Activated CD4-positive, alpha-beta T cell treated with anti-CD3 and anti-CD28 coated beads, Interleukin-2, Interleukin-4, amounts not matched to agents 100 ng/mL and 50 ng/mL, durations not matched to agents 16 hours and 8 hours (primary cell): ENCODE results near the gene LRIT3.
"Not testable (repeated sequence)": the region's sequence is repeated elsewhere in the genome, so short reads cannot be mapped to it uniquely, and the experiment has no call there.

Experiments used
- DNase-seq: peaks from one replicate; pipeline ENCODE4 v3.0.0-alpha.2; 2020; ENCODE audit warnings: low spot score

LRIT3 gene

GRCh38 chr4:109850601-109851000 is 2.7 kb downstream of the LRIT3 start:
- DNase-seq: no peak

- DNase-seq: not testable (repeated sequence)
Observed at GRCh38 chr4:109859426-109860300, 11.8 kb downstream of the LRIT3 start.

GRCh38 chr4:109861271-109861670 is 13.4 kb downstream of the LRIT3 start:
- DNase-seq: no peak

- DNase-seq: no peak
Observed at GRCh38 chr4:109861916-109862511, 14.1 kb downstream of the LRIT3 start.

DNA sequence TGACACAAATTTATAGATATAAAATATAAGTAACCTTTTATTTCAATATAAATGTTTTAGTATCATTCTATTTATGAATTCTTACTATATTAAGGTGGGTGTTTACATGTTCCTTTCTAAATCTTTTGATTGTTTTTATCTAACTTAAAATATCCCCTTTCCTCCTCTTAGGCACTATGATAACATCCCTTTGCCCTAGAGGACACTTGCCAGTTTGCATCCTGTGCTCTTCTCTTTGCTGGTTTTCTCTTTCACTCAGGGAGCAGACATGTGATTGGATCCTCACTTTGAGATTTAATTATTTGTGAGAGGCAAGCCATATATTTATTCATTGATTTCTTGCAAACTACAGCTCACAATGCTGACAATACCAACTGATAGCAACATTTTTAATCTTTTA is 16.2 kb downstream of the LRIT3 start:
- DNase-seq: no peak

DNA sequence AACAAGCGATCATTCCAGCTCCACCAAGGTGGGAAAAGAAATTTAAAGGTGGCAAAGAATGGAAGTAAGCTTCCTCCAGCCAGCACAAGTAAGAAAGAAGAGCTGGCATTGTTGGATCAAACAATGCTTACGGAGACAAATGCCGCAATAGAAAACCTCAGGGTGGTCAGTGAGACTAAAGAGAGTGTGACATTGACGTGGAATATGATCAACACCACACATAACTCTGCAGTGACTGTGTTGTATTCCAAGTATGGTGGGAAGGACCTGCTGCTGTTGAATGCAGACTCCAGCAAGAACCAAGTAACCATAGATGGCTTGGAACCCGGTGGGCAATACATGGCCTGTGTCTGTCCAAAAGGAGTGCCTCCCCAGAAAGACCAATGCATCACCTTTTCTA is 22.2 kb downstream of the LRIT3 start:
- no peak for DNase-seq

GRCh38 chr4:109872065-109872464 is 24.2 kb downstream of the LRIT3 start:
- no peak for DNase-seq

DNA sequence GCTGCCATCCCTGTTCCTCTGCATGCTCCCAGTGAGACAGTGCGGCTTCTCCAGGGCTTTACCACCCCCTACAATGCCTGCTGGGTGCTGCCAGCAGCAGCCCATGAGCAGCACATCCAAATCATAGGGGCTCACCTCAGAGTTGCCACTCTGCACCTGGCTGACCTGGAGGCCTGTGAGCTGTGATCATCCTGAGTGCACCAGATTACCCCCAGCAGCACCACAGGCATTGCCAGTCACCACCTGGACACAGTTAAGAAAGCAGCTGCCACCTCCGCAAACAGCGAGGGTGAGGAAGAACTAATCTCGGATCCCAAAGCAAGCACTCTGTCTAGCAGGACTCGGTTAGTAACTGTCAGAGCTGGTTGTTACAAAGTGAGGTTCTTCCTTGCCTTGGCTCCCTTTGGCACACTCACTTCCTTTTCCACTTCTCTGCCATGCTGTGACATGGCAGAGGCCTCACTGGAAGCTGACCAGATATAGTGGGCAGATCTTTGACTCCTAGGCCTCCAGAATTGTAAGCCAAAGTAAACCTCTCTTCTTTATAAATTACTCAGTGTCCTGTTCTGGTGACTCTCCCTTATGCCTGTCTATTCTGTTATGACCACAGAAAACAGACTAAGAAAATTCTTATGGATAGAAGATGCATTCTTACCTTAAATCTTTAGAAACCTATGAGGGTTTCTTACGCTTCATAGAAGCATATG is 25.2 kb downstream of the LRIT3 start:
- DNase-seq: no peak

DNA sequence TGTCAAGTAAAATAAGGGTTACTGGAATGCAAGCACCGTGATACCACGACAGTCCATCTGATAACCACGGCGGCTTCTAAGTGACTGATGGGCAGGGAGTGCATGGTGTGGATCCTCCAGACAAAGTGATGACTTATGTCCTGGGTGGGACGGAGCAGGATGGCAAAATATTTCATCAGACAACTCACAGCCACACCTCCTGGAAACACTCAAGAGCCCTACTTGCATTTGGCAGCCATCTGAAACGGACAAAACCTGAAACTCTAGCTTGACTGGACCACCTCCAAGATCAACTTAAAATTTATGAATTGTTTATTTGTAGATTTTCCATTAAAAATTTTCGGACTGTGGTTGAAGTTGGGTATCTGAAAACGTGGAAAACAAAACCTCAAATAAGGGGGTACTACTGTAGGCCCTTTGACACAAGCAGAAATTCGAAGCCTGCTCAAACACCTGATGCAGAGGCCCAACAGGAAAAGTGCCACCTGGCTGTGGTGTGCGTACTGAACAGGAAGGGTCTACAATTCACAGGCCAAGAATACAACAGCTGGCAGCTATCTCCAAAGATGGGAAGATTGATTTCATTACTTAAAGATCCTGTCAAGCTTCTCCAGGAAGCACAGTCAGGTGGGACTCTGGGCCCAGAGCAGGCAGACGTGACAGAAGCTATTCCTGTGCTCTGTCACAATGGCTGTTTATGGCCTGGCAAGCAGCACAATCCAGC is 26.0 kb downstream of the LRIT3 start:
- no peak for DNase-seq

GRCh38 chr4:109875106-109875505 is 27.2 kb downstream of the LRIT3 start:
- DNase-seq: no peak

- not testable (repeated sequence) for DNase-seq
Observed at GRCh38 chr4:109875553-109875952, 27.6 kb downstream of the LRIT3 start.

DNA sequence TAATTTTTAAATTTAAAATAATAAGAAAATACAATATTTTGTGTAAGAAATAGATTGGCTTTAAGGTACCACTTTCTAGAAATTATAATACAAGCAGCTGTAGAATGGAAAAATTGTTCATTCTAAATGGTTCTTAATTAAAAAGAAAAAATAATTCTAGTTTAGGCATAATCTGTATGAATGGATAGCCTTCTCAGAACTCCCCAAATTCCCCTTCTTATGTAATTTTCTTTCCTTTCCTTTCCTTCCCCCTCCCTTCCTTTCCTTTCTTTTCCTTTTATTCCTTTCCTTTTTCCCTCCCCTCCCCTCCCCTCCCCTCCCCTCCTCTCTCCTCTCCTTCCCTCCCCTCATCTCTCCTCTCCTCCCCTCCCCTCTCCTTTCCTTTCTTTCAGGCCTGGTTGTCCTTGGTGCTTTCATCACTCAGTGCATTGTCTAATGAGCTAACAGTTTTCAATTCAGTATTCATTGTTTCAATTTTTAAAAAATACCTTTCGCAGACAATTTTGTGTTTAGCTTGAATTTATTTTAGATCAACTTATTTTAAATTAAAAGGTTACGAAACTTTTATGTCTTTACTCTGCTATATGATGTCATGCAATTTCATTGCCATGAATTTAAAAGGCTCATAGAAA is 28.8 kb downstream of the LRIT3 start:
- no peak for DNase-seq

GRCh38 chr4:109877400-109877799 is 29.5 kb downstream of the LRIT3 start:
- peak; percentile 3 for DNase-seq

- no peak for DNase-seq
Observed at GRCh38 chr4:109878355-109878754, 30.4 kb downstream of the LRIT3 start.

- DNase-seq: no peak
Observed at GRCh38 chr4:109879081-109879480, 31.2 kb downstream of the LRIT3 start.

GRCh38 chr4:109879636-109880314 is 31.9 kb downstream of the LRIT3 start:
- no peak for DNase-seq

DNA sequence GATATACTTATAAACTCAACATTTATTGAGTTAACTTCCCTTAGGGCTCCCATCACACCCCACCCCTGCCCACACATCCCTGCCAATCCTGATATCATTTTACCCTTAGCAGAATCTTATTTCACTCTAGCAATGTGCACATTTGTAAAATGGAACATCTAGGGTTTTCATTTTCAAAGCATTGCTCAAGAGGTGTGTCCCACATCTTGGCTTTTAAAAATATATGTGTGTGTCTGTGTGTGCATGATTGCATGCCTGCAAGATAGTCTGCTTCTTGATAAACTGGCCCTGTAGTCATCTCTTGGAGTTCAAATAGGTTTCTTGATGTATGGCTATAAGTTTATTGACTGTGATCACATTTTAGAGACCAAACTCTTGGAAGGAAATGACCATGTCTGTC is 38.4 kb downstream of the LRIT3 start:
- DNase-seq: no peak

GRCh38 chr4:109887071-109887470 is 39.2 kb downstream of the LRIT3 start:
- DNase-seq: no peak

DNA sequence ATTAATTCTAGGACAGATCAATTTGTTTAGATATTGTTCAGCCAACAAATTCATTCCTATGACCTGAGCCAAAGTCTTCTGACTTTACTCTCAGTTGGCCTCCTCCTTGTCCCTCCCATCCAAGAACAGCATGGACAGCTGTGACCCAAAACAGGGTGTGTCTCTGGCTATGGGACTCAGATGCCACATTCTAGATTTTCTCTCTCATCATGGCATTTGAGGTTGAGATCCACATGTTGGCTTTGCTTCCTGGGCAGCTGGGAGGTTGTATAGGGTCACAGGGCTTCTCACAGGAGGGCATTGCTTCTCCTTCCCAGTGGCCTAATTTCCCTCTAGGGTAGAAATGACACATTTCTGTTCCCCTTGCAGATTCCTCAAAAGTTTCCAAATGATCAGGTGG is 42.2 kb downstream of the LRIT3 start:
- DNase-seq: no peak

DNA sequence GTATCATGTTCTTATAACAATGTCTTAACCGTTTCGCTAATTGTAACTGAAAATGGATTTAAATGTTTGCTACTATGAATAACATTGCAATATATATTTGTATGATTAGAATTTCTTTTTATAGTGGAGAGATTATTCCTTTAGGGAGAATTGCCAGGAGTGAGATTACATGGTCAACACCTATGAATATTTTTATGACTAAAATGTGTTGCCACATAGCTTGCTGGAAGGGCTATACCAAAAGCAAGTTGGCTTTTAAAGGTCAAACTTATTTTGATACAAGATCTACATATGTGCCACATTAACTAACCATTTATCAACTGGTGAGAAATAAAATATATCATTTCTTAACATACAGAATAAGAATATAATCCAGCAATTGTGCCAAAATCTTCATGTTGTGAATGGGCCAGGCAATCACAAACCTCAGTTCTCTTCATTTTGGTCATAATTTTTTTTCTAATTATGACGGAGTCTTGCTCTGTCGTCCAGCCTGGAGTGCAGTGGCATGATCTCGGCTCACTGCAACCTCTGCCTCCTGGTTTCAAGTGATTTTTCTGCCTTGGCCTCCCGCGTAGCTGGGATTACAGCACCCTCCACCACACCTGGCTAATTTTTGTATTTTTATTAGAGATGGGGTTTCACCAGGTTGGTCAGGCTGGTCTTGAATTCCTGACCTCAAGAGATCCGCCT is 54.8 kb downstream of the LRIT3 start:
- no peak for DNase-seq

DNA sequence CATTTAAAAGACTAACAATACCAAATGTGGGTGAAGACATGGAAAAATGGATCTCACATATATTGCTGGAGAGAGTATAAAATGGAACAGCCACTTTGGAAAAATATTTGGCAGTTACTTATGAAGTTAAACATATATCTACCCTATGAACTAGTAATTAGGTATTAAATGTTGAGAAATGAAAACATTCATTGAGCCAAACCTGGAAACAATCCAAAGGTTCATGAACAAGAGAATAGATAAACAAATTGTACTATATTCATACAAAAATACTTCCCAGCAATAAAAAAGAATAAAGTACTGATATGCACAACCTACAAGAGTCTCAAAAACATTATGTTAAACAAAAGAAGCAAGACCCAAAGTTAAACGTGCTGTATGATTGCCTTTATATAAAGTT is 60.8 kb downstream of the LRIT3 start:
- DNase-seq: no peak
